Activated T-helper 1 cell treated with Interleukin-2 at 50 U/mL for 16 hours (primary cell): Measurements from ENCODE around the gene CTF1.
"Not testable (repeated sequence)": the region's sequence is repeated elsewhere in the genome, so short reads cannot be mapped to it uniquely, and the experiment has no call there.

Source experiments
- DNase-seq: peaks from one replicate; pipeline ENCODE4 v3.0.0-alpha.2; 2020; ENCODE audit warnings: low read depth

The CTF1 gene

DNA sequence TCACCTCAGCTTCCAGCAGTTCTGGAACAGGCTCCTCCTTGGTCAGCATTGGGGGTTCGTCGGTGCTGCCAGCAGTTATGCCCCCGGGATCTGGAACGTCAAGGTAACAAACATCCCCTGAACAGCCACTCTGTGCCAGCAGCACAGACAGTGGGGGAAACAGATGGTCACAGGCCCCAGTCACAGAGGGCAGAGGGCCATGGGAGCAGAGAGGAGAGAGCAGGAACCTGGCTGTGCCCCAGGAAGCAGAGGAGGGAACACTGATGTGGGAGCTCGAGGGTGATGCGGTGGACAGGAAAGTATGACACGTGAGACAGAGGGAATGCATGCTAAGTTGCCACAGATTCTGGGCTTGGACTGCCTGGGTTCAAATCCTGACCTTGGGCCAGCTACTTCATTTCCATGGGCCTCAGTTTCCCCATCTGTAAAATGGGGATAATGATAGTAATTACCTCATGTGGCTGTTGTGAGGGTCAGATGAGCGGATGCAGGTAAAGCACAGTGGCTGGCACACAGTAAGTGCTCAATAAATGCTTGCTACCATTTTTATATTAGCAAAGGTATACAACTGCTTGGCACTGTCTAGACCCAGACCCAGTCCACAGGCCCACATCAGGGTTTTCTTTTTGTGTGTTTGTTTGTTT, 7.4 kb upstream of the CTF1 start:
- no peak for DNase-seq

DNA sequence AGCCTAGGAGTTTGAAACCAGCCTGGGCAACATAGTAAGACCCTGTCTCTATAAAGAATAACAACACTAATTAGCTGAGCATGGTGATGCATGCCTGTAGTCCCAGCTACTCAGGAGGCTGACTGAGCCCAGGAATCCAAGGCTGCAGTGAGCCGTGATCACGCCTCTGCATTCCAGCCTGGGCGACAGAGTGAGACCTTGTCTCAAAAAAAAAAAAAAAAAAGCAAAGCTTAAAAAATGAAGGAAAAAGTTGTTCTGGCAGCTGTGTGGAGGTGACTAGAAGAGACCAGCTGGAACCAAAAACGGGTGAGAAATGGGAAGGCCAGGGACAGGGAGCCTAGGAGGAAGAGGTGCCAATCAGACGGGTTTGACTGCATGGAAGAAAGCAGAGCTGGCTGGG, 6.7 kb upstream of the CTF1 start:
- DNase-seq, result no peak

GRCh38 chr16:30891043-30891823, 5.2 kb upstream of the CTF1 start:
- DNase-seq, result not testable (repeated sequence)

DNA sequence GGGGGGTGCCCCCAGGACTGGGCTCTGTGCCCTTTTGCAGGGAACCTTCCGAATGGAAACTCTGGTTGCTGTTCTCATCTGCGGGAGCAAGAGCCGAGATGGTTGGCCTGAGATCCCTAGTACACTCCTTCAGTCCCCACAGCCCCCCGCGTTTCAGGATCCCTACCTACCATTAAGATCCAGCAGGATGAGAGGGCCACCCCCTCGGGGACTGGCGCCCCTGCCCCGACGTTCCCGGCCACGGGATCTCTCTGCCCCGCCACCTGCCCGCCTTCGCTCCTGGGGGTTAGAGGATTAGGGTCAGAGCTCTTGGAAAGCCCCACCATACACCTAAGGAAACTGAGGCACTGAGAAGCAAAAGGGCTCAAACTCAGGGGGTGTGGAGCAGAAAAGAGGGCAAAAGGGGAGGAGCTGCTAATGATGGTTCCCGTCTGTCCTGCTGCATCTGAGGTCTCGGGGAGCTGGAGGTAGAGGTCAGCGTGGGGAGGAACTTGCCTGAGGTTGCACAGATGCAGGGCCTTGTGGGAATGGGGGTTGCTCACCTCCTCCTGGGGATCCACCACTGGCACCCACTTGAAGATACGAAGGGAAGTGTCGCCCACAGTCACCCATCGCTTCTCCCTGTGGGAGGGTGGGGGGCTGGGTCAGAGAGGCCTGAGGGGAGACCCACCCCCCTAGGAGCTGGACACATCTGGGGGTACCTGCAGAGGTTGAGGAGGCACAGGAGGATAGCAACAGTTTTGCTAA, 3.6 kb upstream of the CTF1 start:
- no peak for DNase-seq

DNA sequence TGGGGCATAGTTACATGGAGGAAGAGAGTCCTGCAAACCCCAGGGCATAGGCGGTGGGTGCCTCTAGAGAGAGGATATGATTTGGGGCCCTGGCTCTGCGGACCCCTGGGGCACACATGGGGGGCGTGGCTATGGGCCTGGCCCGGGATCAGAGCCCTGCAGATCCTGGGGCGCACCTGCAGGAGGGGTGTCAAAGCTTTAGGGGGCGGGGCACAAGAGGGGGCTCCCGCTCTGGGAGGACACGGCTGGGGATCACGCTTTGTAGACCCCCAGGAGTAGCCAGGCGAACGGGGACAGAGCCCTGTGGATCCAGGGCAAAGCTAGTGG, 3.0 kb upstream of the CTF1 start:
- no peak for DNase-seq

GRCh38 chr16:30893744-30894539, 2.5 kb upstream of the CTF1 start, which contains the start of gene BCL7C:
Gene BCL7C, minus strand, starts transcription at chr16:30894077. Its CDS starts 133 bp downstream, at chr16:30893944.
- peak; percentile 71 for DNase-seq

GRCh38 chr16:30894540-30895368, 1.7 kb upstream of the CTF1 start:
- DNase-seq, result no peak

DNA sequence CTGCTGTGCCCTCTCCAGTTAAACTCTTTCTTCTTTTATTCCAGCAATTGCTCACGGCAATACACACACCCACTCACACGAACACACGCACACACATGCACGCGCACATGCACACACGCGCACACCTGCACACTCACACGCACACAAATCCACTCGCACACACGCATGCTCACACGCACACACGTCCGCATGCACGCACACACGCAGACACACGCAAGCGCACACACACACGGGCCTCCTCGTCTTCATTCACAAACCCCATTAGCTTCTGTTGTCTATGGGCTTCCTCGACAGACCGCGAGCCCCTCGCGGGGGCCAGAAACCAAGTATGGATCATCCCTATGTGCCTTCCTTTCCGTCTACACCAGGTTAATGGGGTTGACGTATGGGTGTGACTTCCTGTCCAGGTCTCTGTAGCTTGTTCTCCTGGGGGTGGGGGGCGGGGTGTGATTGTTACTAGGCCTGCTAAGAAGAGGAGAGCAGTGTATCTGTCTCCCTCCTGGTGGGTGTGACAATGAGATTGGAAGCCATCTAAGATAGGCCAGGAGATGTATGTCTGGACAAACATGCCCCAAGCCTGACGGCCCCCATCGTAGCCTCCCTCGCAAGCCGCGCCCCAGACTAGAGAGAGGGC, 670 bp upstream of the CTF1 start:
- DNase-seq, result no peak

DNA sequence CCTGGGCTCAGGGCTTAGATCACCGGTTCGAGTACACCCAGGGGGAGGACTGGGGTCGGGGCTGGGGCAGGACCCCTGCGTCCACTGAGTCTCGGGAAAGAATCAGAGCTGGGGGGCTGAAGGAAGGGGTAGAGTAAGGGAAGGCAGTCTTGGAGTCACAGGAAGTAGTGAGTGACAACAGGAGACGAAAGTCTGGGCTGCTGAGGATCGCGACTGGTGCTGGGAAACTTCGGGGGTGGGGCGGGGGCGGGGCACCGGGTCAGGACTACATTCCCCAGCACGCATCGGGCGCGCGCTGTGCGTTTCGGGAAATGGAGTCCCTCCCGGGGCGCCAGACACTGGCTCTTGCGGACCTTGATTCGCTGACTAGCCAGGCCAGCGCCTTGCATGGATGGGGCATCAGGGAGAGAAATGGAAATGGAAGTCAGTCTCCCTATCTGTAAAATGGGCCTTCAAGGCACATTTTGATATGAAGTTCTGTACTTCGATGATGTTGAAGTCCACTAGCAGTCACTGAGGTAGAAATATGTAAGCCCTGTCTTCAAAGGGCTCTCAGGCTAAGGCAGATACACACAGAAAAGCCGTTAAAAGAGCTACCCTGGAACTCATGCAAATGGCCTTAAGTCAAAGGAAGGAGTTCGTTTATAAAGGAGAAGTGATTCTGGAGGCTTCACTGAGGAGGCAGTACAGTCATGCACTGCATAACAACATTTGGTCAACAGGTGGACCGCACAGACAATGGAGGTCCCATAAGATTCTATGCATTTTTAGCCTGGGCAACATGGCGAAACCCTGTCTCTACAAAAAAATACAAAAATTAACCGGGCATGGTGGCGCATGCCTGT, 697 bp downstream of the CTF1 start:
- DNase-seq, result peak; percentile 62

DNA sequence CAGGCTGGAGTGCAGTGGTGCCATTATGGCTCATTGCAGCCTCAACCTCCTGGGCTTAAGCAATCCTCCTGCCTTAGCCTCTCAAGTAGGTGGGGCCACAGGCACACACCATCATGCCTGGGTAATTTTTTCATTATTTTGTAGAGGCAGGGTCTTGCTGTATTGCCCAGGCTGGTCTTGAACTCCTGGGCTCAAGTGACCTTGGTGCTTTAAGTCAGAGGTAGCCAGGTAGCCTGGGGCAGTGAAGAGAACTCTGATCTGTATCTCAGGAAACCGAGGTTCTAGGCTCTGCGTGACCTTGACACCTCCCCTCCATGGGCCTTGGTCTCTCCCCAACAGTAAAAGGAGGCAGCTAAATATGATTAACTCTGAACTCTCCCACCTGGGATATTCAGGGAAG, 3.4 kb downstream of the CTF1 start:
- no peak for DNase-seq

GRCh38 chr16:30900588-30900987, 4.2 kb downstream of the CTF1 start:
- no peak for DNase-seq

DNA sequence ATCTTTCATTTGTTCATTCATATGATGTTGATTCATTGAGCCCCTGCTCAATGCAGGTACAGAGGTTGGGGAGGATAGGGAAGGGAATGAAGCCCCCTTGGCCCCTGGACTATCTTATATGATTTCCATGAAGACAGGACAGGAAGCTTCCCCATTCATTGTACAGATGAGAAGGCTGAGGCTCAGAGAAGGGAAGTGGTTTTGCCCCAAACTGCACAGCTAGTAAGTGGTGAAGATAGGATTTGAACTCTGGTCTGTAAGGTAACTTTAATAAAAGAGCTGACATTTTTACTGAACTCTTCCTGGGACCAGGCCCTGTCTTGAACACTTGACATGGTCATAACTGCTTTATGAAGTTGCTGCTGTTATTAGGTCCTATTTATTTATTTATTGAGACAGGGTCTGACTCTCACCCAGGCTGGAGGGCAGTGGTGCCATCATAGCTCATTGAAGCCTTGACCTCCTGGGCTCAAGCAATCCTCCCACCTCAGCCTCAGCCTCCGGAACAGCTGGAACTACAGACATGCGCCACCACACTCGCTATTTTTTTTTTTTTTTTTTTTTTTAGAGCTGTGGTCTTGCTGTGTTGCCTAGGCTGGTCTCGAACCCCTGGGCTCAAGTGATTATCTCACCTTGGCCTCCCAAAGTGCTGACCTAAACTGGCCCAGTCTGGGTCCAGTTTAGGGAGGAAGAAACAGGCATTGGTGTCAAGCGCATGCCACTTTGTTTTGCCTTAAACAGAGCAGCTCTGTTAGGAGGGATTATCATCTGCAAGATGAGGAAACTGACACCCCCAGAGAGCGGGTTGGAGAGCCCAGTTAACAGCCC, 5.0 kb downstream of the CTF1 start:
- DNase-seq, result no peak

- peak; percentile 43 for DNase-seq
Measured at GRCh38 chr16:30902029-30902972, 5.9 kb downstream of the CTF1 start.

GRCh38 chr16:30903002-30903401, 6.6 kb downstream of the CTF1 start:
- DNase-seq, result no peak

- no peak for DNase-seq
Measured at GRCh38 chr16:30903596-30903995, 7.2 kb downstream of the CTF1 start.

GRCh38 chr16:30904114-30904780, 7.8 kb downstream of the CTF1 start:
- no peak for DNase-seq

GRCh38 chr16:30907064-30907463, 10.7 kb downstream of the CTF1 start:
- DNase-seq, result no peak
